Uterus (tissue), 2 donors: Measurements from ENCODE around the gene SNRPD3.

Experiments
- CTCF ChIP-seq, 4 experiments: fragments of 200-600 bp in 2 of 4; fragments of 450-650 bp in 2 of 4; sonication (generic) in 2 of 4; IDR thresholded peaks; one replicate each; pipeline ENCODE4 v1.5.1; 2016 to 2019; ENCODE audit warnings: antibody characterized with exemption in 4 of 4, mild to moderate bottlenecking in 2 of 4, moderate library complexity in 1 of 4
- POLR2A ChIP-seq, 2 donors: fragments of 450-650 bp; IDR thresholded peaks; one replicate each; pipeline ENCODE4 v1.6.1; 2016; ENCODE audit warnings: antibody characterized with exemption in 2 of 2, mild to moderate bottlenecking in 1 of 2, moderate library complexity in 1 of 2

GRCh38 chr22:24601217-24602104 lies 45.7 kb downstream of the SNRPD3 start:
- TF ChIP-seq CTCF (IDR thresholded peaks at IDR 0.05) (no peak), POLR2A (IDR thresholded peaks at IDR 0.05) (no peak)
